GM19372 (cell line): ENCODE results near the gene PET100.

Experiments used
- ATAC-seq: cut with Tn5 transposase; IDR thresholded peaks from one replicate; pipeline ENCODE4 v1.9.1; 2021; ENCODE audit warnings: mild to moderate bottlenecking, low read depth, moderate library complexity; ENCODE audit not compliant: unreplicated experiment

The PET100 gene

DNA sequence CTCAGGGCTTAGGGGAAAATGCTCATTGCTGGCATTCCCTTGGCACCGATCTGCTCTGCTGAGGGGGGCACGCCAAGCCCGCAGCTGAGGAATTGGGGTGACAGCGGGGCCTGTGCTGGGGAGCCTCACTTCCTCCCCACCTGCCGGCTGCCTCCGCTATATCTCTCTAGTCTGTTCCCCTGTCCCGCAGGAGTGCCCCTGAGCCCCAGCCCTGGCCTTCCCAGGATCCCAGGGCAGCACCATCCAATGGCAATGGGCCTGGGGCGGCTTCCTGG lies 16.8 kb downstream of the PET100 start:
- no peak for ATAC-seq

DNA sequence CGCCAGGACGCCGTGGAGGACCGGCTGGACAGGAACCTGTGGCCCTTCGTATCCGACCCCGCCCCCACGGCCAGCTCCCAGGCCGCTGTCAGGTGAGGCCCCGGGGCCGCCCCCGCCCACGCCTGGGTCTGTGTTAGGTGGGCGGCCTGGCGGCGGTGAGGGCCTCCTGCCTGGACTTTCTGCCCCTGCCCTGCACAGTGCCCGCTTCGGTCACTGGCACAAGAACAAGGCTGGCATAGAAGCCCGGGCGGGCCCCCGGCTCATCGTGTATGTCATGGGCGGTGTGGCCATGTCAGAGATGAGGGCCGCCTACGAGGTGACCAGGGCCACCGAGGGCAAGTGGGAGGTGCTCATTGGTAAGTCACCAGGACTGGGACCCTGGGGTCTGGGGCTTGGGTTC lies 17.6 kb downstream of the PET100 start:
- no peak for ATAC-seq

DNA sequence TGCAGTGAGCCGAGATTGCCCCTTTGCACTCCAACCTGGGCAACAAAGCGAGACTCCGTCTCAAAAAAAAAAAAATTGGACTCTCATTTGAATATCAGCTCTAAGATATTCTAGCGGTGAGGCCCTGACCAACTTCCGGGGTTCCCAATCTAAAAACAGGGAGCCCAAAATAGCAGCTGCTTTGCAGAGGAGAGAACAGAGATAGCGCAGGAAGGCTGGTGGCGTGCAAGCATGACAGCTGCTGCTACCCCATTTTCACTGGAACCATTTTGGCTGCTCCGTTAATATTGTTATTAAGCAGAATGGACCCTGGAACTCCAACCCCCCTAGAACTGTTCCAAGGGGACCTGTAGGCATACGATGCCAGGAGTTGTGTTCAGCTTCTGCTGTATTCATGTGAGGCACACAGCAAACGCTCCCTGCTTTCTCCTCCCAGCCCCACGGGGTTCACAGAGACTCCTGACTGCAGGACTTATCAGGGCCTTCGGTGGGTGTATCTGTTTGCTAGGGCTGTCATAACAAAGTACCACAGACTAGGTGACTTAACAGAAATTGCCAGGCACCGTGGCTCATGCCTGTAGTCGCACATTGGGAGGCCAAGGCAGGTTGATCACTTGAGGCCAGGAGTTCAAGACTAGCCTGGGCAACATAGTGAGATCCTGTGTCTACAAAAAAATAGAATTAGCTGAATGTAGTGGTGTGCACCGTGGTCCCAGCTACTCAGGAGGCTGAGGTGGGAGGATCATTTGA lies 18.8 kb downstream of the PET100 start:
- ATAC-seq: no peak

DNA sequence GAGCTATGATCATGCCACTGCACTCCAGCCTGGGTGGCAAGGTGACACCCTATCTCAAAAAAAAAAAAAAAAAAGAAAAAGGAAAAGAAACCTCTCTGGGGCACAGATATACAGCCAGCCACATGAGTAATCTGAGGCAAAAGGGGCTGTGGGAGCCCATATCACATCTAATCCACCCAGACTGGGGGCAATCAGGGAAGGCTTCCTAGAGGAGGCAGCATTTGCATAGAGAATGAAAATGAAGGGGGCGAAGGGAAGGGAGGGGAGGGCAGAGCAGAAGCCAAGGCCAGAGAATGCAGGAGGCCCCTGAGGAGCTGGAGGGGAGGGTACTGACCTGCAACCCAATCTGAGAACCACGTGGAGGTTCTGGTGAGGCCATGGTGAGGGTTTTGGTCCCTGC lies 20.6 kb downstream of the PET100 start:
- no peak for ATAC-seq

DNA sequence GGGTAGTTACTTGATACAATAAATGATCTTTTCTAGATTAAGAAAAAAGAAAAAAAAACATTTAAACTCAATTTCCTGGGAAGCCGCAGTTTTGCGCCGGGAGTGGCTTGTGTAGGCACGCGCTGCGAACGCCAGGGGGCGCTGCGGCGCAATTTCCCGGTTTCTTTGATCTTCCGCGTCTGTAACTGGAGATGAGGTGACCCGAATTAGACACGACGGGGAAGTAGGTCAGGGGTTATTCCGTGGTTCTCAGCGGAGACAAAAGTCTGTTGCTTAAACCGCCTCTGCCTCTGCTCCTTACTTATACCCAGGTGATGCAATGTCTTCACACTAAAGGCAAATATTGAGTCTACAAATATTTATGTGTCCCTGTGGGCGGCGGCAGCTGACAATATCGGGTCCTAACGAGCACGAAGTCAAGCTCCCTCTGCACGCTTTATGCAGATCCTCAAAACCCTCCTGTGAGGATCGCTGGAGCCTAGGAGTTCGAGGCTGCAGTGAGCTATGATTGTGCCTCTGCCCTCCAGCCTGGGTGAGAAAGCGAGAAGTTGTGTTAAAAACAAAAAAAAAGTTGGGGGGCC lies 22.6 kb downstream of the PET100 start:
- no peak for ATAC-seq

DNA sequence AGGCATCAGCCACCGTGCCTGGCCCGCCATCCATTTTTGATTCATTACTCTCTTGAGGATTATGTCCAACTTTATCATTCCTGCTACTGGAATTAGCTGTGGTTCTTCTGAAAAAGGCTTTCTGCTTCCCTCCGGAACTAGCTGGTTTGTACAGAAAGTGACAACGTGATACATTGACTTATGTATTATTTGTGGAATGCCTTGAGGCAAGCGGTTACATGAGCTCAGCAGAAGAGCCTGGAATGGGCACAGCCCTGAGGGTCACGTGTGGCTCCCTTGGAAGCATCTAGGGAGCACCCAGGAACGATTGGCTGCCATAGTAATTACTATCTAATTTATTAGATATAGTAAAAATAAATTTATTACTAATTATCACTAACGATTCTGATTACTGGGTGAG lies 24.8 kb downstream of the PET100 start:
- no peak for ATAC-seq

DNA sequence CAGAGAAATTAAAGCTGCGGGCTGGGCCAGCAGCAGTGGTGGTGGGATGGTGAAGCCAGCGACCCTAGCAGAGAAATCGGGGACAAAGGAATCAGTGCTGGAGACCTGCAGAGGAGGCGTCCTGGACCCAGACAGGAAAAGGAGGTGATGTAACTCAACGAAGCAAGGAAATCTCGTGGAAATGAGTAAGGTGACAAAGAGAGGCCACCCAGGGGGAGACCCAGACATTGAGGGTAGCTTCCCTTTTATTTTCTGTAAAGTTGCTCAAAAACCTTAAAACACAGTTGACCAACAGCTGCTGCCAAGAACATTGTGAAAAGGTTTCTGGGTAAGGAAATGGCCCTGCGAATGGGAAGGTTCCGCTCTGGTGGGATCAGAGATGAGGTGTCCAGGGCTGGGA lies 26.0 kb downstream of the PET100 start:
- ATAC-seq: no peak

DNA sequence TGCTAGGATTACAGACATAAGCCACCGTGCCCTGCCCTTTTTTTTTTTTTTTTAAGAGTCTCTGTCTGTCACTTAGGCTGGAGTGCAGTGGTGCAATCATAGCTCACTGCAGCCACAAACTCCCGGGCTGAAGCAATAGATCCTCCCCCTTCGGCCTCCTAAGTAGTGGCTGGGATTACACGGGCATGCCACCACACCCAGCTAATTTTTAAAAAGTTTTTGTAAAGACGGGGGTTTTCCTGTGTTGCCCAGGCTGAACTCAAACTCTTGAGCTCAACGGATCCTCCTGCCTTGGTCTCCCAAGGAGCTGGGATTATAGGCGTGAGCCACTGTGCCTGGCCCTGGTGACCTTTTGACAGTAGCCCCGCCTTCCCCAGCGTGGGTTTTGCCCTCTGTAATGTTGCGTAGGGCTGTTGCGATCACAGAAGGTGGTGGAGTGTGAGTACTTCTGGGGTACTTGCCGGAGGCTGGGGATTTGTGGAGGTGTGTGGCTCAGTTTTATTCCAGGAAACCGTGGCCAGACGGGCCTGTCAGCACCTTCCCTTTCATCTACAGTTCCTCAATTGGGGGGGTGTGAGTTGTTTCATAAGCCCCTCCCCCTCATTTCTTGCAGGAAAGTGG lies 27.6 kb downstream of the PET100 start:
- no peak for ATAC-seq

DNA sequence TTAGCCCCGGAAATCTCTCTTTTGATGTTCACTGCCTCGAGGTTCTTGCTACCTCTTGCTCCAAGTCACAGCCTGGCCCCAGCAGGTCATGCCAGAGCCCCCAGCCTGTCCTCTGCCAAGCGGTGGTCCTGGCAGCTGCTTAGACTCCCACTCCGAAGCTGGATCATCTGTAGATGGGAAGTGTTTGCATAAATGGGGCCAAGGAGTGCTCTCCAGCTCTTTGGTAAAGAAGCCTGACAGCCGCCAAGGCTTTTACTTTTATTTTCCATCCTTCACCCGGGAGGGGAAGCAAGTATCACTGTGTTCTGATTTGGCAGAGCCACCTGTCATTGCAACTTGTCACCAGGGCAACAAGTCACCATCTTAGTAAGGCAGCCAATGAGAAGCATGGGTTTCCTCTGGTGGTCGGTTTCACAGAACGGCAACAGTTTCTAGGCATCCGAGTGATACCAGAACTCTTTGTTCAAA lies 28.7 kb downstream of the PET100 start:
- ATAC-seq: no peak

DNA sequence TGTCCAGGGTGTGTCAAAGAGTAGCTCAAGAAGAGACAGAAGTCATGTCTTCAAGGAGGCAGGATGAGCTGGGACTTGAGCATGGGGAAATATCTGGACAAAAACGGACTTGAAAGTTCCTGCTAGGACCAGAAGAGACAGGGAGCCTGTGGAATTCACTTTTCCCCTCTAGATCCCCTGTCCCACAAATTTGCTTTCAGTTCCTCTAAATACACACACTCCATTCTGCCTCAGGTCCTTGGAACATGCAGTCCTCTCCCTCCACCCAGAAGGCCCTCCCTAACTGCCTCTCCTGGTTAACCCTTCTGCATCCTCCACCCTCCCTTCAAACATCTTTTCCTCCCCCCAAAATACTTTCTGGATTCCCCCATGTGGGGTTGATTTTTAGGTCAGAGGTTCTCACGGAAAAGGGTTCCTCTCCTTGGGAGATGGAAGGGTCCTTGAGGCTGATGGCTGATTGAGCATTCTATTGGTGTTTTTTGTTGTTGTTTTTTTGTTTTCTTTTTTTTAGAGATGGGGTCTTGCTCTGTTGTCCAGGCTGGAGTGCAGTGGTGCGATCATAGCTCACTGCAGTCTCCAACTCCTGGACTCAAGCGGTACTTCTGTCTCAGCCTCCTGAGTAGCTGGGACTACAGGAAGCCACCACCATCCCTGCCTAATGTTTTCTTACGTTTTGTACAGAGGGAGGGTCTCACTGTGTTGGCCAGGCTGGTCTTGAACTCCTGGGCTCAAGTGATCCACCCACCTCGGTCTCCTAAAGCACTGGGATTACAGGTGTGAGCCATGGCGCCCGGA lies 32.3 kb downstream of the PET100 start:
- no peak for ATAC-seq

DNA sequence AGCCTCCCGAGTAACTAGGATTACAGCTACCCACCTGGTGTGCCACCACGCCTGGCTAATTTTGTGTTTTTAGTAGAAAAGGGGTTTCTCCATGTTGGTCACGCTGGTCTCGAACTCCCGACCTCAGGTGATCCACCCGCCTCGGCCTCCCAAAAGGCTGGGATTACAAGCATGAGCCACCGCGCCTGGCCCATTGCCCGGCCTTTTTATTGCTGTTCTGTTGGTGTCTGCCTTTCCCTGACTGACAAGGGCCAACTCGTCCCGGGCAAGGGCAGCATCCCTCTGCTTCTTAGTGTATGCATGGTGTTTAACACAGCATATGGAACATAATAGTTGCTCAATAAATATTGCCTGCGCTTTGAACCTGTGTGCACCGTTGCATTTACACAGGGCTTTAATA lies 33.1 kb downstream of the PET100 start:
- no peak for ATAC-seq

DNA sequence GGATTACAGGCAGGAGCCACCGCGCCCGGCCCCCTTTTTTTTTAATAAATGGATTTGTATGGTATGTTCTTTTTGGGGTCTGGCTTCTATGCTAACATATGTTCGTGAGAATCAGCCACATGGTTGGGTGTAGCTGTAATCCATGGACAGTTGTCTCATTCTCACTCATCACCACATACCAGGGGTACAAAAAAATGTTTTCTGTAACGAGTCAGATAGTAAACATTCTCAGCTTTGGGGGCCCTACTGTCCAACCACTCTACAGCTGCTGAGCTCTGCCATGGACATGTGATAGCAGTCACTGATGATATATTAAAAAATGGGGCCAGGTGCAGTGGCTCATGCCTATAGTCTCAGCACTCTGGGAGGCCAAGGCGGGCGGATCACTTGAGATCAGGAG lies 34.1 kb downstream of the PET100 start:
- ATAC-seq: no peak

DNA sequence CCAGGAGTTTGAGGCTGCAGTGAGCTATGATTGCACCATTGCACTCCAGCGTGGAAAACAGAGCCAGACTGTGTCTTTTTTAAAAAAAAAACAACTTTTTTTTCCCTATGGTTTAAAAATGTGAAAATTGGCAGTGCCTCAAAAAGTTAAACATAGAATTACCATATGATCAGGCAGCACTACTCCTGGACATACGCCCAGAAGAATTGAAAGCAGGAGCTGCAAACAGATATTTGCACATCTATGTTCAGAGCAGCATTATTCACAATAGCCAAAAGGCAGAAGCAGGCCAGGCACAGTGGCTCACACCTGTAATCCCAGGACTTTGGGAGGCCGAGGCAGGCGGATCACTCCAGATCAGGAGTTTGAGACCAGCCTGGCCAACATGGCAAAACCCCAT lies 35.5 kb downstream of the PET100 start:
- no peak for ATAC-seq

DNA sequence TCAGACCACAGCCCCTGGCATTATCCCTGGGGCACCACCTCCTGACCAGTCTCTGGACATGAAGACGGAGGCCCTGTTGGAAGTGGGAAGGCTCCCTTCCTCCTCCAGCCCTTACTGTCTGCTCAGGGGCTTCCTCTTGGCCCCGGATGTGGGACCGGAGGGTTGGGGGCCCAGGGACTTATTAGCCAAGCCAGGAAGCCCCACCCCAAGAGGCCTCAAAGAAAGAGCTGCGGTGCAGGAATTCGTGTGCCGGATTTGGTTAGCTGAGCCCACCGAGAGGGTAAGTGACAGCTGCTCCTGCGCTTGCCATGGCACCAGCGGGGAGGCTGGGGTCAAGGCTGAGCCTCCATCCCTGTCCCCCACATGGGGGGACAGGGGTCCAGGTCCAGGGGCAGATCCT lies 39.2 kb downstream of the PET100 start, which contains the start of gene RETN:
TSS of gene RETN (plus strand) at position 208 of the 400 bp plus-strand sequence. CDS start 278 bp downstream, outside the sequence.
- ATAC-seq: no peak

DNA sequence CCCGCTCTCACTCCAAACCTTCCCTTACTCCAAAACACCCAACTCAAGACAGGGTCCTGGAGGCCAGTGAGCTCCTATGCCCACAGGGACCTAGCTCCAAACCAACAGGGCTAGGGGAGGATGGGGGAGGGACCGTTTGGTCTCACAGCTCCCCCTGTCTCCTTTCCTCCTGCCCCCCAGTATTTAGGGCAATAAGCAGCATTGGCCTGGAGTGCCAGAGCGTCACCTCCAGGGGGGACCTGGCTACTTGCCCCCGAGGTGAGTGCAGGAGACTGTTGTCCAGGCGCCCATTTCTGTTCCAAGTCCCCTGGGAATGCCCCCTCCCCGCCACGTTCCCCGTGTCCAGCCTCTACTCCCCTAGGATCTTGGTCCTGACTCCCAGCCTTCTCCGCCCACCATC lies 40.0 kb downstream of the PET100 start:
- no peak for ATAC-seq

DNA sequence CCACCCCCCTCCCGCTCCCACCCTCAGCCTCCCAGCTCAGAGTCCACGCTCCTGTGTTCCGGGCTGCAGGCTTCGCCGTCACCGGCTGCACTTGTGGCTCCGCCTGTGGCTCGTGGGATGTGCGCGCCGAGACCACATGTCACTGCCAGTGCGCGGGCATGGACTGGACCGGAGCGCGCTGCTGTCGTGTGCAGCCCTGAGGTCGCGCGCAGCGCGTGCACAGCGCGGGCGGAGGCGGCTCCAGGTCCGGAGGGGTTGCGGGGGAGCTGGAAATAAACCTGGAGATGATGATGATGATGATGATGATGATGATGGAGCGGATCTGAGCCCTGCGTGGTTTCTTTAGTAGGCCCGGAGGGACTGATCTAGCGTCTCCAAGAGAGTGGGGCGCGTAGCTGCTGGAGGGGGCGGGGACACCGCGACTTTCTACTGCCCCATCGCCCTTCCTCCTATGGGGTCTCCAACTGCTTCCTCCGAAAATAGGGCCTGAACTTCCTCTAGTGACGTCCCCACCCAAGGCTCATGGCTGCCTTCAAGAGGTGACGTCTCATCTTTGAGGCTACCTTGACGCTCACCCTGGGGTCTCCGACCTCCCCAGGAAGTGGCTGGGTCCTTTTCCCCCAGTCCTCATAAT lies 40.7 kb downstream of the PET100 start:
- no peak for ATAC-seq

DNA sequence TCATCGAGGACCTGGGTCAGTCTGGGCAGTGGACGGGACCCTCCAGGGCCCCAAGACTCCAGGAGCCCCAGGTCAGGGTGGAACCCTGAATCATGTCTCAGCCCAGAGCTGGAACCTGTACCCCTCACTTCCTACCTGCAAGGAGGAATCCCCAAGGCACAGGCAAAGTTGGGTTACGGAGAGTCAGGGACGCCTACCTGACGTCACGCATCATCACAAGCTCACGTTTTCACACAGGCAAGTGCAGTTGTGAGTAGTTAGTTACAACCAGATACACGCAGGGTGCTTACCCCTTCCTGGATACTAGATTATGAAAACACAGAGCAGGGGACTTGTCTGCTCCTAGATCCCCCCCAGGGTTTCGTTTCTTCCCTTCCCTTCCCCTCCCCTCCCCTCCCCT lies 41.2 kb downstream of the PET100 start:
- no peak for ATAC-seq

DNA sequence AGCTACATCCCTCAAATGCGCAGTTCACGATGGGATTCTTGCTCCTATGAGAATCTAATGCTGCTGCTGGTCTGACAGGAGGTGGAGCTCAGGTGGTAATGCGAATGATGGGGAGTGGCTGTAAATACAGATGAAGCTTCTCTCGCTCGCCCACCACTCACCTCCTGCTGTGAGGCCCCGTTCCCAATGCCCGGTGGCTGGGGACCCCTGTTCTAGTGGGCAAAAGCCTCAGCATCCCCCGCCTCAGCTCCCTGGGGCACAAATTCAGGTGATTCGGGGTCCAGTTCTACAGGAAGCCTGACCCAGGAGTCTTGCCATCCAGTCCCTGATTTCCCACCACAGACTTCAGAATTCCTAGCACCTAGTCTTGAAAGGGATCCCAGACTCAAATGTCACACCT lies 42.9 kb downstream of the PET100 start:
- no peak for ATAC-seq

DNA sequence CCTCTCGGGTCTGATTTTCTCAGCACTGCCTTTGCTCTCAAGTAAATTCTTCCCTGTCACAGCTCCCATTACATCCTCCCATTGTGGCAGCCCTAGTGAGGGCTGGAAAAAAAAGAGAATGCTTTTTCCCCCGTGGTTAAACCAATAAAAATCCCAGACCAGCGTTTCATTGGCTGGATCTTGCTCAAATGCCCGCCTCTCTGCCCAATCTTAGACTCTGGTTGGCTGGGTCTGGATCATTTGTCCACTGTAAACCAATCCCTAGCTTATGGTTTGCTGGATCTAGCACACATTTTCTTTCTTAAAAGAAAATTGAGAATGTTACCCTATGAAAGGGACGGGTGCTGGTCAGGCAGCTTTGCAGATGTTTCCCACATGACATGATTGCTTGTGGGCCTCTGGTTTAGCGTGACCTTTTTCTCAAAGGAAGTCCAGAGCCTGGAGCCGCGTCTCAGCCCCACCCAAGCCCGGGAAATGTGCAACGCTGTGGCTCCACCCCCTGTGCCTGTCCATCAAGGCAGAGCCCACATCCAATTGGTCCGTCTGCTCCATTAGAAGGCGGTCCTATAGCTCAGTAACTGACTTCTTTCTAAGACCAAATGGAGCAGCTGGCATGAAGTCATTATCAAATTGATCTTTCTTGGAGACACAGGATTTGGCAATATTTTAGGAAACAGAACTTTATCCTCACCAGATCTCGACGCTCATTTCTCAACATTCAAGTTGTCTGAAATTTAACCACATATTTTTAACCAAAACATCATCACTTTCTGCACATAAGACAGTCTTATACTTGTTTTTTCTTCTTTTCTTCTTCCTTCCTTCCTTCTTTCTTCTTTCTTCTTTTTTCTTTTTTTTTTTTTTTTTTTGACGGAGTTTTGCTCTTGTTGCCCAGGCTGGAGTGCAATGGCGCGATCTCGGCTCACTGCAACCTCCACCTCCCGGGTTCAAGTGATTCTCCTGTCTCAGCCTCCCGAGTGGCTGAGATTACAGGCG lies 44.7 kb downstream of the PET100 start:
- ATAC-seq: no peak

DNA sequence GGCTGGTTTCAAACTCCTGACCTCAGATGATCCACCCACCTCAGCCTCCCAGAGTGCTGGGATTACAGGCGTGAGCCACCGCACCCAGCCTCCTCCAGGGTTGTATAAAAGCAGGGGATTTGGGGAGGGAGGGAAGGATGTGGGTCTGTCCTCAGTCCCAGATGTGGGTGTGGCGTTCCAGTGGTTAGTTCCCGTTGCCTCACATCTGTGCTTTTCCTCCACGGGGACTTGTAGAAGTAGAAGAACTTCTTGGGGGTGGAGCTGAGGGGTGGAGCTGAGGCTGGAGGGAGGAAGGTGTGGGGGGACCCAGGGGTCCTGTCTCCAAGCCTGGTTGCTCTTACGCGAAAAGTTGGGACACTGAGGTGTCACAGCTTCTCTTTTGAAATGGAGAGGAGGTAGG lies 46.8 kb downstream of the PET100 start:
- ATAC-seq: no peak
